A549 (cell line): ENCODE results near the gene ANO2. TPM values are rescaled to one million over a fixed set of nuclear protein-coding genes. Genes with fewer than 3 reads are reported as not detected.

Source experiments
- ATAC-seq, 2 experiments: fragments of 200-7000 bp in 1 of 2; fragments of >200 bp in 1 of 2; cut with Nextera tagmentation in 1 of 2; cut with Tn5 transposase in 1 of 2; 3 replicates each; pipeline versions ENCODE4 v1.8.0 to v1.9.1; 2018 to 2020; ENCODE audit warnings: mild to moderate bottlenecking in 1 of 2, moderate library complexity in 1 of 2
- CTCF ChIA-PET: fragments of 300-600 bp; sonication (Branson Sonifier 250); formaldehyde crosslinking; extraction: SDS; loops from one replicate; lab custom pipeline; 2021; ENCODE audit warnings: antibody characterized with exemption, inconsistent platforms; lab: Yijun Ruan, JAX
- POLR2A ChIA-PET: fragments of 350-600 bp; formaldehyde crosslinking; extraction: SDS; loops from one replicate; lab custom pipeline; 2021; ENCODE audit warnings: antibody characterized with exemption, inconsistent platforms; lab: Yijun Ruan, JAX
- DNase-seq, 2 experiments: peaks; one replicate each; pipeline versions ENCODE4 v3.0.0 to v3.0.0-alpha.2; 2011 to 2016; ENCODE audit warnings: low read depth in 1 of 2, low spot score in 1 of 2
- FAIRE-seq: peaks from 2 replicates; lab custom pipeline; 2011; peaks lifted over from hg19 to GRCh38; lab: Jason Lieb, UNC
- H3K27ac ChIP-seq, 2 experiments: fragments of >200 bp; sonication (Bioruptor Twin); formaldehyde crosslinking; 3 replicates each; pipeline ENCODE4 v1.5.1; 2016 to 2017
- H3K4me1 ChIP-seq: fragments of >200 bp; sonication (Bioruptor Twin); formaldehyde crosslinking; 3 replicates; pipeline ENCODE4 v1.6.1; 2016
- H3K4me2 ChIP-seq: fragments of >200 bp; sonication (Bioruptor Twin); formaldehyde crosslinking; 3 replicates; pipeline ENCODE4 v1.6.1; 2016
- H3K4me3 ChIP-seq: fragments of >200 bp; sonication (Bioruptor Twin); formaldehyde crosslinking; 3 replicates; pipeline ENCODE4 v1.5.1; 2016
- H3K9me3 ChIP-seq: fragments of >200 bp; sonication (Bioruptor Twin); formaldehyde crosslinking; 3 replicates; pipeline ENCODE4 v1.6.1; 2016
- BHLHE40 ChIP-seq: IDR thresholded peaks from 2 replicates; pipeline ENCODE4 v1.6.1; 2012; ENCODE audit warnings: low read depth, low read length, inconsistent platforms
- CBX8 ChIP-seq: fragments of 200-600 bp; sonication (generic); IDR thresholded peaks from 2 replicates; pipeline ENCODE4 v1.6.1; 2016
- CHD4 ChIP-seq: fragments of 200-600 bp; sonication (generic); IDR thresholded peaks from 2 replicates; pipeline ENCODE4 v1.6.1; 2016; ENCODE audit warnings: antibody characterized with exemption, mild to moderate bottlenecking, borderline replicate concordance
- EHF ChIP-seq: fragments of 250-450 bp; sonication (Bioruptor Pico); IDR thresholded peaks from 2 replicates; pipeline ENCODE4 v1.5.0; 2020; ENCODE audit warnings: mild to moderate bottlenecking
- ESRRA ChIP-seq: fragments of 150-350 bp; IDR thresholded peaks from 2 replicates; pipeline ENCODE4 v1.6.1; 2014; ENCODE audit warnings: mild to moderate bottlenecking, low read length, borderline replicate concordance
- FOSL2 ChIP-seq, 2 experiments: fragments of 450-650 bp in 1 of 2; fragments of >200 bp in 1 of 2; sonication (Bioruptor Twin) in 1 of 2; formaldehyde crosslinking; IDR thresholded peaks; 2 replicates each; pipeline versions ENCODE4 v1.5.0 to v1.6.1; 2016 to 2020; ENCODE audit warnings: mild to moderate bottlenecking in 1 of 2, moderate library complexity in 1 of 2
- FOXS1 ChIP-seq: fragments of 250-450 bp; sonication (Bioruptor Pico); IDR thresholded peaks from 2 replicates; pipeline ENCODE4 v1.5.0; 2020; ENCODE audit warnings: mild to moderate bottlenecking, moderate library complexity
- GATA3 ChIP-seq: IDR thresholded peaks from 2 replicates; pipeline ENCODE4 v1.6.1; 2012; ENCODE audit warnings: borderline replicate concordance
- HDAC2 ChIP-seq: fragments of 200-600 bp; sonication (generic); IDR thresholded peaks from 2 replicates; pipeline ENCODE4 v1.6.1; 2016
- HEYL ChIP-seq: fragments of 250-450 bp; sonication (Bioruptor Pico); IDR thresholded peaks from 2 replicates; pipeline ENCODE4 v1.8.0; 2021; ENCODE audit warnings: mild to moderate bottlenecking, moderate library complexity
- HOXB13 ChIP-seq: fragments of 250-450 bp; sonication (Bioruptor Pico); IDR thresholded peaks from 2 replicates; pipeline ENCODE4 v1.5.0; 2020; ENCODE audit warnings: low read depth, mild to moderate bottlenecking, moderate library complexity
- KDM5A ChIP-seq: fragments of 200-600 bp; sonication (generic); IDR thresholded peaks from 2 replicates; pipeline ENCODE4 v1.6.1; 2016; ENCODE audit warnings: antibody characterized with exemption, mild to moderate bottlenecking
- MAFK ChIP-seq: fragments of 450-650 bp; IDR thresholded peaks from 2 replicates; pipeline ENCODE4 v1.6.1; 2014; ENCODE audit not compliant: partially characterized antibody
- POLR2A ChIP-seq: IDR thresholded peaks from 2 replicates; pipeline ENCODE4 v1.6.1; 2012; ENCODE audit warnings: mild to moderate bottlenecking, low read length
- POLR2AphosphoS2 ChIP-seq: conservative IDR thresholded peaks from 2 replicates; pipeline ENCODE4 v1.6.1; 2012; ENCODE audit warnings: low read length, improper control_type of control experiment, inconsistent platforms
- RNF2 ChIP-seq: fragments of 200-600 bp; sonication (generic); IDR thresholded peaks from 2 replicates; pipeline ENCODE4 v1.6.1; 2016; ENCODE audit warnings: low read depth, mild to moderate bottlenecking, antibody characterized with exemption, moderate library complexity, borderline replicate concordance
- SMC3 ChIP-seq: fragments of >200 bp; sonication (Bioruptor Twin); formaldehyde crosslinking; IDR thresholded peaks from 3 replicates; pipeline ENCODE4 v1.6.1; 2018; ENCODE audit warnings: inconsistent platforms
- TFCP2L1 ChIP-seq: fragments of 250-450 bp; sonication (Bioruptor Pico); IDR thresholded peaks from 2 replicates; pipeline ENCODE4 v1.5.0; 2021; ENCODE audit warnings: mild to moderate bottlenecking
- TP53 ChIP-seq: fragments of 250-450 bp; sonication (Bioruptor Pico); IDR thresholded peaks from 2 replicates; pipeline ENCODE4 v1.5.0; 2021; ENCODE audit warnings: mild to moderate bottlenecking, moderate library complexity
- ZC3H11A ChIP-seq: fragments of 450-650 bp; IDR thresholded peaks from 2 replicates; pipeline ENCODE4 v1.6.1; 2014; ENCODE audit warnings: antibody characterized with exemption, mild to moderate bottlenecking
- ZFP36 ChIP-seq: fragments of 450-650 bp; IDR thresholded peaks from 2 replicates; pipeline ENCODE4 v1.6.1; 2014; ENCODE audit warnings: borderline replicate concordance; ENCODE audit not compliant: partially characterized antibody
- ZNF302 ChIP-seq: fragments of 250-450 bp; sonication (Bioruptor Pico); IDR thresholded peaks from 2 replicates; pipeline ENCODE4 v1.9.0; 2021; ENCODE audit warnings: inconsistent platforms, mild to moderate bottlenecking, moderate library complexity
- ZSCAN20 ChIP-seq: fragments of 250-450 bp; sonication (Bioruptor Pico); IDR thresholded peaks from 2 replicates; pipeline ENCODE4 v1.8.0; 2022; ENCODE audit warnings: mild to moderate bottlenecking, moderate library complexity
- WGBS: methylation state at CpG from one replicate; pipeline ENCODE4 v1.1.6; 2017; ENCODE audit errors: missing lambda C conversion rate; 5-methylcytosine and 5-hydroxymethylcytosine counted together
- polyA plus RNA-seq, 4 experiments: library from polyadenylated mRNA; depleted of rRNA in 3 of 4; stranded (reverse); fragments of >200 nt; fragmentation: RNase III in 1 of 4; extraction: RNeasy Plus Mini Kit Qiagen cat#74134 plus additional on column Dnase treatment in 1 of 4; gene quantifications; 2 replicates in 3 of 4; 3 replicates in 1 of 4; pipeline ENCODE4 v1.2.3, GENCODE V29; 2011 to 2017
- TF ChIP-seq, protein P1 (sequence below): fragments of >200 bp; sonication (Bioruptor Twin); formaldehyde crosslinking; IDR thresholded peaks from 3 replicates; pipeline ENCODE4 v1.5.1; 2016
- TF ChIP-seq, protein P2 (sequence below): fragments of 150-350 bp; IDR thresholded peaks from 2 replicates; pipeline ENCODE4 v1.6.1; 2014; ENCODE audit warnings: low read depth, mild to moderate bottlenecking, low read length

Gene ANO2
- polyA plus RNA-seq, 2 of the 4 experiments (the other 2 are of a cell fraction): not detected

DNA sequence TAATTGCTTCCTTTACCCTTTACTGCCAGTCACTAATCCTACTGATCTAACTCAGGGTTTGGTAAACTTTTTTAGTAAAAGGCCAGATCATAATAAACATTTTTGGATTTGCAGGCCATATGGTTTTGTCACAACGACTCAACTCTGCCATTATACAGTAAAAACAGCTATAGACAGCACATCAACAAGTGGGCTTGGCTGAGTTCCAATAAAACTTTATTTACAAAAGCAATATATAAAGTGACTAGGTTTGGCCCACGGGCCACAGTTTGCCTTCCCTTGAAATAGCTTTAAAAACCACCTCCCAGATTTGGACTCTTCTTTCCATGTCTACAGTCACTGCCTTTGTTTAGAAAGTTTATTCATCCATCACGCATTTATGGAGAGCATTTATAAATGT is 366.3 kb downstream of the ANO2 start:
- DNase-seq: no peak
- no peak for FAIRE-seq
- TF ChIP-seq ZSCAN20 (CRISPR knock-in tag): no peak
- TF ChIP-seq POLR2AphosphoS2: no peak
- TF ChIP-seq POLR2A: no peak
- TF ChIP-seq ZFP36: no peak
- TF ChIP-seq EHF (CRISPR knock-in tag): no peak
- TF ChIP-seq FOXS1 (CRISPR knock-in tag): no peak
- TF ChIP-seq, all 56 proteins: peak for 0
- WGBS: 19% methylated on average over 3 of the region's 3 CpGs
- POLR2A ChIA-PET: no interaction called here
- ATAC-seq: no peak
- no peak overlapping the region for H3K4me3 ChIP-seq
- H3K4me2 ChIP-seq: no peak overlapping the region
- H3K27ac ChIP-seq: no peak overlapping the region
- no peaks in the 10 kb centered on the region for H3K4me1 ChIP-seq
- no peaks in the 10 kb centered on the region for H3K9me3 ChIP-seq
- CTCF ChIA-PET: no interaction called here

DNA sequence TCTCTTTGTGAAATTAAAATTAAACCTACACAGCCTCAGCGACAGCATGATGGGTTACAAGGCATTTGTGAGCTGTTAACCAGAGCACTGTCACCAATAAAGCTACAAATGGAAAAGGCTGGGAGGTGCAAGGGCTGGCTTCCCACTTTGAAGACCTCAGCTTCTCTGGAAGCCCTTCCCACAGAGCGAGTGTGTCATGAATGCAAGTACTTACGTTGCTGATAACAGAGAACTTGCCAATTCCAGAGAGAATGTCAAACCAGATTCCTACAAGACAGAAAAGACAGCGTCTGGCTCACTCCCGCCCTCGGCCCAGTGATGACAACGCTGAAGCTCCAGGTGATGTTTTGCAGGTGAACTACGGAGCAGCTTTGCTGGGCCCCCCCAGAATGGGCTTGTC is 367.3 kb downstream of the ANO2 start:
- CTCF ChIA-PET: no interaction called here

GRCh38 chr12:5577211-5577612 is 367.8 kb downstream of the ANO2 start:
- no peak overlapping the region for H3K4me2 ChIP-seq
- no peak overlapping the region for H3K4me3 ChIP-seq
- ATAC-seq: no peak
- no peak for FAIRE-seq
- no peak for DNase-seq
- H3K9me3 ChIP-seq: no peaks in the 10 kb centered on the region
- no peak overlapping the region for H3K27ac ChIP-seq
- CTCF ChIA-PET: no interaction called here
- WGBS: 16% methylated on average over 3 of the region's 3 CpGs
- TF ChIP-seq ZNF302 (CRISPR knock-in tag) (no peak), GATA3 (no peak), ZC3H11A (no peak), TP53 (CRISPR knock-in tag) (no peak)
- TF ChIP-seq, all 56 proteins: peak for 0
- POLR2A ChIA-PET: no interaction called here
- H3K4me1 ChIP-seq: no peaks in the 10 kb centered on the region

More for the DNA sequence above, 367.3 kb downstream of the ANO2 start:
- no peak for DNase-seq
- H3K4me2 ChIP-seq: no peak overlapping the region
- H3K27ac ChIP-seq: no peak overlapping the region
- POLR2A ChIA-PET: no interaction called here
- no peak overlapping the region for H3K4me3 ChIP-seq
- TF ChIP-seq EHF (CRISPR knock-in tag) (no peak), POLR2AphosphoS2 (no peak), ESRRA (no peak), MAFK (no peak)
- TF ChIP-seq, all 56 proteins: peak for 0
- ATAC-seq: no peak
- Histone ChIP-seq H3K4me1 (no peaks in the 10 kb centered on the region), H3K9me3 (no peaks in the 10 kb centered on the region)
- FAIRE-seq: no peak
- 23% methylated on average over 8 of the region's 8 CpGs for WGBS

DNA sequence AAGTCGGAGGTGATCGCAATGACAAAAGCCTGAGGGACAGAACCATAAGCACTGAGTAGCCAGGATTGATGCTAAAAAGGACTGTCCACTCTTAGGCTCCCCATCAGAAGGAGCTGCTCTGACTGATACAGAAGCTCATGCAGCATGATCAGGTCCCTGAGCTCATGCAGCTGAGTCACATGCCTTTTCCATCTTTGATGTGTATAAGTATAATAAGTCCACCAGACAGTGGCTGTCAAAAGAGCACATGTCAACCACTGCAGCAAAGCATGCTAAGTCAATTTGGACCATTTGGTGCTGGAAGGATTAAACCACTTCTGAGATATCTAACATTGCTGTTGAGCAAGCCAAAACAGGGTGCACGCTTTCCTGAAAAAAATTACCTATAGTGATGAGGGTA is 369.1 kb downstream of the ANO2 start:
- ChIA-PET CTCF (no interaction called here), POLR2A (no interaction called here)
- no peak overlapping the region for H3K27ac ChIP-seq
- DNase-seq: no peak
- no peaks in the 10 kb centered on the region for H3K4me1 ChIP-seq
- H3K9me3 ChIP-seq: no peaks in the 10 kb centered on the region
- 42% methylated on average over 3 of the region's 3 CpGs for WGBS
- H3K4me3 ChIP-seq: no peak overlapping the region
- no peak for FAIRE-seq
- no peak overlapping the region for H3K4me2 ChIP-seq
- TF ChIP-seq TP53 (CRISPR knock-in tag): no peak
- TF ChIP-seq HDAC2: no peak
- no peak for TF ChIP-seq POLR2A
- no peak for TF ChIP-seq RNF2
- TF ChIP-seq CHD4: no peak
- TF ChIP-seq, protein P1, sequence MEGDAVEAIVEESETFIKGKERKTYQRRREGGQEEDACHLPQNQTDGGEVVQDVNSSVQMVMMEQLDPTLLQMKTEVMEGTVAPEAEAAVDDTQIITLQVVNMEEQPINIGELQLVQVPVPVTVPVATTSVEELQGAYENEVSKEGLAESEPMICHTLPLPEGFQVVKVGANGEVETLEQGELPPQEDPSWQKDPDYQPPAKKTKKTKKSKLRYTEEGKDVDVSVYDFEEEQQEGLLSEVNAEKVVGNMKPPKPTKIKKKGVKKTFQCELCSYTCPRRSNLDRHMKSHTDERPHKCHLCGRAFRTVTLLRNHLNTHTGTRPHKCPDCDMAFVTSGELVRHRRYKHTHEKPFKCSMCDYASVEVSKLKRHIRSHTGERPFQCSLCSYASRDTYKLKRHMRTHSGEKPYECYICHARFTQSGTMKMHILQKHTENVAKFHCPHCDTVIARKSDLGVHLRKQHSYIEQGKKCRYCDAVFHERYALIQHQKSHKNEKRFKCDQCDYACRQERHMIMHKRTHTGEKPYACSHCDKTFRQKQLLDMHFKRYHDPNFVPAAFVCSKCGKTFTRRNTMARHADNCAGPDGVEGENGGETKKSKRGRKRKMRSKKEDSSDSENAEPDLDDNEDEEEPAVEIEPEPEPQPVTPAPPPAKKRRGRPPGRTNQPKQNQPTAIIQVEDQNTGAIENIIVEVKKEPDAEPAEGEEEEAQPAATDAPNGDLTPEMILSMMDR: no peak
- TF ChIP-seq, protein P2, sequence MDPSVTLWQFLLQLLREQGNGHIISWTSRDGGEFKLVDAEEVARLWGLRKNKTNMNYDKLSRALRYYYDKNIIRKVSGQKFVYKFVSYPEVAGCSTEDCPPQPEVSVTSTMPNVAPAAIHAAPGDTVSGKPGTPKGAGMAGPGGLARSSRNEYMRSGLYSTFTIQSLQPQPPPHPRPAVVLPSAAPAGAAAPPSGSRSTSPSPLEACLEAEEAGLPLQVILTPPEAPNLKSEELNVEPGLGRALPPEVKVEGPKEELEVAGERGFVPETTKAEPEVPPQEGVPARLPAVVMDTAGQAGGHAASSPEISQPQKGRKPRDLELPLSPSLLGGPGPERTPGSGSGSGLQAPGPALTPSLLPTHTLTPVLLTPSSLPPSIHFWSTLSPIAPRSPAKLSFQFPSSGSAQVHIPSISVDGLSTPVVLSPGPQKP: no peak
- no peak for TF ChIP-seq ESRRA
- no peak for TF ChIP-seq CBX8
- no peak for TF ChIP-seq TFCP2L1 (CRISPR knock-in tag)
- TF ChIP-seq HEYL (CRISPR knock-in tag): no peak
- no peak for TF ChIP-seq BHLHE40
- no peak for TF ChIP-seq POLR2AphosphoS2
- no peak for TF ChIP-seq KDM5A
- TF ChIP-seq SMC3: no peak
- TF ChIP-seq FOSL2 (IDR thresholded peaks at IDR 0.05): no peak
- no peak for TF ChIP-seq FOSL2 (CRISPR knock-in tag; IDR thresholded peaks at IDR 0.05)
- TF ChIP-seq HOXB13 (CRISPR knock-in tag): no peak
- TF ChIP-seq, all 56 proteins: peak for 0
- ATAC-seq: no peak
